Stimulated activated CD8-positive, alpha-beta memory T cell treated with anti-CD3 and anti-CD28 coated beads, Interleukin-2, amount 100 ng/mL, for 48 hours (primary cell): ENCODE results near the gene TANK.
A peak's percentile ranks its signal among the peaks of the same experiment; 100 is the strongest.
"Not testable (repeated sequence)": the region's sequence is repeated elsewhere in the genome, so short reads cannot be mapped to it uniquely, and the experiment has no call there.

Experiments
- DNase-seq, 2 donors: peaks; one replicate each; pipeline ENCODE4 v3.0.0-alpha.2; 2020; ENCODE audit warnings: low read depth in 2 of 2

The TANK gene

DNA sequence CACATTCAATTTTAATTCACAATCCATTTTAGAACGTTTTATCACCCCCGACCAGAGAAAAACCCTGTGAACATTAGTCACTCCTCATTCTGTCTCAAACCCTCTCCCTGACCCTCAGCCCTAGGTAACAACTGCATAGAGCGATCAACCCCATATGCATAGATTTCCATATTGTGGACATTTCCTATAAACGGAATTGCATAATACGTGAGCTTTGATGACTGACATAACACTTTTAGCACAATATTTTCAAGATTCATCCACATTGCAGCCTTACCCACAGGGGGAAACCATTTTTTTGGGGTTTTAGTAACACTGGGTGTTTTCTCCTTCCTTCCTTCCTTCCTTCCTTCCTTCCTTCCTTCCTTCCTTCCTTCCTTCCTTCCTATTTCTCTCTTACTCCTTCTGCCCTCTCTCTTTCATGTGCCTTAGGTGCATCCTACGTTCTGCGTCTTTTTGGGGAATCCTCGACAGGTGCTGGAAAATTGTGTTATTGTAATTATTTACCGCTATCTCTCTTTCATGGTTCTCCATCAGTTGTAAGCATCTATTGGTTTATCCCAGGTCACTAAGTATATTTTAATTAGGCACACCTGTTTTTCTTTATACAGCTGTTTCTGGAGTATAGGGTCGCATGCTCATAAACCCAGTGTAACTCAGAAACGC is 118.5 kb downstream of the TANK start:
- DNase-seq, result not testable (repeated sequence)

DNA sequence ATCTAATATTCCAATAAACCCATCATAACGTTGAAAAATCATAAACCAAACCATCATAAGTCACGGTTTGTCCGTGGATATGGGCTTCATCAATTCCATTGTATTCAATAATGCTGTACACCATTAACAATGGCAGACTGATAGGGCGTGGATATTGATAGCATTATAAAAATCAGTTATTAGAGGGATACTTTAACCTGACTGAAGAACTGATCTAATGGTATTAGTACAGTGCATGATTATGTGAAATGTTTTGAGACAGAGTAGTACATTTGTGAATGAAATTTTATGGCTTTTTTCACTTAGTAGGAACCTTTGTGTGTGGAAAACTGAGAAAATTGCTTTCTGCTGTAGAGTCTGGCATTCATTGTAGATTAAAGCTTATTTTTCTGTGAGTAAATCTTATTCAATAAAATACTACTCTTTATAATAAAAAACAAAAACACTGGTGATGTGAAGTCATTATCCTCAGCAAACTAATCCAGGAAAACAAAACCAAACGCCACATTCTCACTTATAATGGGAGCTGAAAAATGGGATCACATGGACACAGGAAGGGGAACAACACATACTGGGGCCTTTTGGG is 119.1 kb downstream of the TANK start:
- not testable (repeated sequence) for DNase-seq

DNA sequence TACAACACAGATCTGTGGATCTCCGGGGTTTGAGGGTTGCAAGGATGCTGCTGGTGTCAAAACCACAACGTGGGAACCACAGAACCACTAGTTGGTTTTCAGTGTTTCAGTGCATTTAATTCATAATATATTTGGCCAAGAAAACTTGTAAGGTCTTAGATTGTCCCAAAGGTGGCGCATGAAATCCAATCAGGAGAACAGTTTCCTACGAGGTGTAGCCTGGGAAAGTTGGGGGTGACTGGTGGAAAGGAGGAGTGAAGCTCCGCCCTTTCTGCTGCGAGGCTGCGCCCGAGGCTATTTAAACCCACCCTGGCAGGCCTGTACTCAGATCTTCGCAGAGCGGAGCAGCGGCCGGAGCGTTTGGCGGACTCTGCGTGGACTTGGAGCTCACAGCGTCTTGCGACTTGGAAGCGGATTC is 120.7 kb downstream of the TANK start:
- DNase-seq, result peak in 1 of 2 donors; percentile 25

DNA sequence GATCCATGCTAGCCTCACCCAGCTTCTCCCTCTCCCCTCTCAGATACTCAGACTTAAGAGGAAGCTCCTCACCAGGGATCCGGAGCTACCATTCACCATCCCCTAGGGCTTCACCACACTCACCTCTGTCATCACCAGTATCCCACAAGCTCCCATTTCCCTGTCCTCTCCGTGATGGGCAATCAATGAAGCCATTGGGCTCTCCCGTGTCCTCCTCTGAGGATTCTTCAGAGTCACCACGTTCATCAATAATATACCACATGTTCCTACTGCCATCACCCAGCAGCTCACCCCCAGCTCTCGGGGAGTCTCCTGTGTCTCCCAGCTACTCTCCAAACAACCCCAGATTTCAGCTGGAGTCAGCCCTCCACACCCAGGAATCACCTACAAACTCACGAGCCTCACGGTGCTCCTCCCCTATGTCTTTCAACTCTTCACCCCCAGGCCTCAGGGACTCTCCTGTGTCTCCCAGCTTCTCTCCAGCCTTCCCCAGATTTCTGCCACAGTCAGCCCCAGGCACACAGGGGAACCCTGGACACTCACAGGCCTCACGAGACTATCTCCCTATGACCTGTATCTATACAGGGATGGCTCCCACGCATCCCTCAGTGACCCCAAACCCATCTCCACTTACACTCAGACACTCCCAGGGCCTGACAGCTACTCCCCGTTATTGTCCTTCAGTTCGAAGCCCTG is 121.5 kb downstream of the TANK start:
- DNase-seq, result not testable (repeated sequence)

DNA sequence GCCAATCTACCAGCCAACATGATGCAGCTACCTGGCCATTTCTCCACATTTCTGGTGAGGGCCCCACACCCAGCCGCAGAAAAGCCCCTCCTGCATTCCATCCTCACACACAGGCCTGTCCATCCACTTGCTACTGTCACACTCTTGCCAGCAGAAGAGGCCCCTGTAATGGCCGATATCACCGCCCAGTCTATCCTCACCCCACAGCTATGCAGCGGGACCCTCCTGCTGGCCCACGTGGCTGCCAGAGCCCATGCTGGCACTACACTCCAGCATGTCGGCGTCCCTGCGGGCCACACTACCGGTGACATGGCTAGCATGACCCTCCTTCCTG is 122.0 kb downstream of the TANK start:
- DNase-seq, result not testable (repeated sequence)

DNA sequence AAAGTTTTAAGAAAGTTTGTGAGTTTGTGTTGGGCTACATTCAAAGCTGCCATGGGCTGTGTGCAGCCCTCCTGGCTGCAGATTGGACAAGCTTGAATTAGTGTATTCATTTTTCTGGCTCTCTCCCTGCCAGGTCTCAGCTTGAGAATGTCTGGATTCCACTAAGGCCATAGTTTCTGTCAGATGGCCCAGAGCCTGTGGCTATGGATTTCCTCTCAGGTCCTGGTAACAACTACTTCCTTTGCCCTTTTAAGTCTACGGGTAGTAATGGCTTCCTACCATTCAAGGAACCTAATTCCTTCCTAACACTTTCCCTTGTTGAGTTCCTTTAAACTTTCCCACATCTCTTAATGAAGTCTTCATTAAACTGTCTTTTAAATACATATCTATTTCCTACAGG is 123.7 kb downstream of the TANK start:
- DNase-seq, result no peak
